ENCODE results near the gene TSGA10.
A peak's percentile ranks its signal among the peaks of the same experiment; 100 is the strongest.
"Not testable (repeated sequence)": the region's sequence is repeated elsewhere in the genome, so short reads cannot be mapped to it uniquely, and the experiment has no call there.

TSGA10 gene

GRCh38 chr2:99067871-99068625 lies 86.7 kb downstream of the TSGA10 start:
- no peak for DNase-seq

DNA sequence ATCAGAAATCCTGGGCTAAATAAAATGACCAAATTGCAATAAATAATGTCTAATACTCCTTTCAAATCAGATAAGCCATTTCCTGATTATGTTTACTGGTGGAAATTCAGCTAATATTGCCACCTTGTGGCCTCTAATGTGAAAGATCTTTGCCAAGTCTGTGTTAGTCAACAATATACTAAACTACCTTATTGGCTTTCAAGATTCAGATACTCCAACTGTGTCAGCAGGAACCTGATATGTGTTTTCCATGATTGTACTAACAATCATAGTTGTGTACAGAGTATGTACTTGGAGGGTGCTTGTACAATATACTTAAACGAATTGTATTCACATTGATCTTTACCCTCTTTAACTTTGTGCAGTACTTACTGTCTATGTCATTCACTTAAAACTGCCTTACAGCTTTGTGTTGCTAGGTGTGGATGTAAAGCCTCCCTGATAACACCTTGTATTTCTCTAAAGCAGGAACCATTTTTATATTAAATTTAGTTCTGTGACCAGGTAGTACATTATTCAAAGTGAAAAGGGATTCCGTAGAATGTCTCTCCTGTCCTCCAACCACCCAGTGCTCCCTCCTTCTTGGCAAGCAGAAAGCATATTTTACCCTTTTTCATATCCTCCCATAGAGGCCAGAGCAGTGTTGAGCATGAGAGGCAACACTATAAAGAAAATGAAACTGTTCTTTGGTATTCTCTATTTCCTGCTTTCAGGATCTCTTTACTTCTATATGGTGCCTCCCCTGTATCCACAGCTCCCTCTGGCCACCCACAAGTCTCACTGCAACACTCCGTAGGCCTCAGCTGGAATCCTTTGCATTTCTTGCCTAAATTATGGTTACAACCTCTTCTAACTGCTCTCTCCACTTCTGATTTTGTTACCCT lies 88.4 kb downstream of the TSGA10 start:
- DNase-seq = peak; percentile 64

- DNase-seq = not testable (repeated sequence)
Measured at GRCh38 chr2:99049187-99049586, 105.6 kb downstream of the TSGA10 start.

DNA sequence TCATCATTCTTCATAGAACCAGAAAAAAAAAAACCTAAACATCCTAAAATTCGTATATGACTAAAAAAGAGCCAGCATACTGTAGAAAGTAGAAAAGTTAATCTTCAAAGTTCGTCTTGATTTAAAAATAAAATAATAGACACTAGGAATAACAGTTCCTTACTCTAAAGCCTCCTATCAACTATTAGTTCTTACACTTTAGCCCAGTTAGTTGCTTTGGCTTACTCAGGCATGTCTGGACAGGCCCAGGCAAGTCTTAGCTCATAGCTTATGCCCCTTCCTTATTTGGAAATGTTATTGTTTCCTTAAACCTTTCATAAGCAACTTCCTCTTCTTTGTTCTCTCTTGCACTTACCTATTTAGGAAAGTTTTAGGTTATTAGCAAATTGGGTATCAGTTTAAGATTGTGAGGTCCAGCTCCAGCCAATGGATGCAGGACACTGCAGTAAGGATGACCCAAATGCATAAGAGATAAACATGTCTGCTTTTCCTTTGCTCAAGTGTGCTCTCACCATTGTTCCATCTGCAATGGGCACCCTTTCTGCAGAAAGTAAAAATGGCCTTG lies 113.9 kb downstream of the TSGA10 start:
- not testable (repeated sequence) for DNase-seq

DNA sequence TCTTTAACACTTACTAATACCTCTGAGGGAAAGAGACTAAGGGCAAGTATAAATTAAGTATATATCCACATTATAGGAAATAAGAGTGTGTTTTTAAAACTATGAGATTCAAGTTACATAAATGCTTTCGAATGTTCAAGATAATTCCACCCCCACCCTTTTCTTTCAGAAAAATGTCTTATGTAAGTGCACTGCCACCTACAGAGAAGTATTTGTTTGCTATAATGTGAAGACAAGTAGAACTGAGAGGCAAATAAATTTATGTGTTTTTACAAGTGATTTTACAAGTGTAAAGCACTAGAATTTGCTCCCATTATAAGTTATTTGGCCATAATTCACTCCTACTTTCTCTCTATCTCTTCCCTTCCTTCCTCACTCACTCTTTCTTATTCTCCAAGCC lies 118.8 kb downstream of the TSGA10 start:
- DNase-seq = no peak

- DNase-seq = peak; percentile 42
Measured at GRCh38 chr2:99032786-99033185, 122.0 kb downstream of the TSGA10 start.

- DNase-seq = peak; percentile 58
Measured at GRCh38 chr2:99032001-99032400, 122.7 kb downstream of the TSGA10 start.

DNA sequence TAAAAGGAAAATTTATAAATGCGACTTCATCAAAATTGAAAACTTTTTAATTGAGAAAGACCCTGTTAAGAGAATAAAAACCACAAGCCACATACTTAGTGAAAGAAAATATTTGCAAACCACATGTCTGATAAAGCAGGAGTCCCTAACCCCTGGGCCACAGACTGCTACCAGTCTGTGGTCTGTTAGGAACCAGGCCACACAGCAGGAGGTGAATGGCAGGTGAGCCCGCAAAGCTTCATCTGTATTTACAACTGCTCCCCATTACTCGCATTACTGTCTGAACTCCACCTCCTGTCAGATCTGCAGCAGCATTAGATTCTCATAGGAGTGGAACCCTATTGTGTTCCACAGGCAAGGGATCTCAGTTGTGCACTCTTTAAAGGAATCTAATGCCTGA lies 123.3 kb downstream of the TSGA10 start:
- DNase-seq = no peak

GRCh38 chr2:99028558-99028957 lies 126.2 kb downstream of the TSGA10 start:
- DNase-seq = no peak

- DNase-seq = no peak
Measured at GRCh38 chr2:99027856-99028255, 126.9 kb downstream of the TSGA10 start.

- no peak for DNase-seq
Measured at GRCh38 chr2:99000708-99001107, 154.0 kb downstream of the TSGA10 start.

- not testable (repeated sequence) for DNase-seq
Measured at GRCh38 chr2:98988695-98989094, 166.0 kb downstream of the TSGA10 start.

- peak; percentile 8 for DNase-seq
Measured at GRCh38 chr2:98985905-98986666, 168.7 kb downstream of the TSGA10 start.

GRCh38 chr2:98975611-98976010 lies 179.1 kb downstream of the TSGA10 start:
- no peak for DNase-seq

GRCh38 chr2:98972582-98973167 lies 182.1 kb downstream of the TSGA10 start:
- no peak for DNase-seq

DNA sequence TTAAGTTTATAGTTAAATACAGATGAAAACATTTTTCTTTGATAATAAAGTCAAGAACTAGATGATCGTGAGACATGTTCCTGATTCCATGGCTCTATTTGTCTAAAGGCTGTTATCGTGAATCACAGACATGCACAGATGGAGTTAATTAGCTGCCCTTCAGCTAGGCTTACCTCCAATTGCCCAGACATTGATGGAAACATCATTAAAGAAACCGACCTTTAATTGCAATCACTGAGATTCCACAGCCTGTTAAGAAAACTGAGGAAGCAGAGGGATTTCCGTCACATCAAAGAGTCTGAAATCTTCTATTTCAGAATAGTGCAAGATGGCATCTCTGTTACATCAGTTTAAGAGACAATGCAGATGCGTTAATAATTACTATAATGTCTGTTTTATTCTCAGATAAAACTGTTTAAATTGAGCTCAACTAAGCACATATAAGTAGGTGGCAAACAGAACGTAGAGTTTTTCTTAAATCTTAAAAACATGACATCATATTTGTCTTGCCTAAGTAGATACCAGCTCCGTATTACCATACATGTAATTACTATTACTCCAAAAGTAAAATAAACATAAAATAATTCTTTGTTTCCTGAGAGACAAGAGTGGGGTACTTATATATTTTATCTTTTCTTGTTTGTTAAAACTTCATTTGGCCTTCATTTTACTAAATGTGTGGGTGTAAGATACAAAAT lies 194.8 kb downstream of the TSGA10 start:
- no peak for DNase-seq

DNA sequence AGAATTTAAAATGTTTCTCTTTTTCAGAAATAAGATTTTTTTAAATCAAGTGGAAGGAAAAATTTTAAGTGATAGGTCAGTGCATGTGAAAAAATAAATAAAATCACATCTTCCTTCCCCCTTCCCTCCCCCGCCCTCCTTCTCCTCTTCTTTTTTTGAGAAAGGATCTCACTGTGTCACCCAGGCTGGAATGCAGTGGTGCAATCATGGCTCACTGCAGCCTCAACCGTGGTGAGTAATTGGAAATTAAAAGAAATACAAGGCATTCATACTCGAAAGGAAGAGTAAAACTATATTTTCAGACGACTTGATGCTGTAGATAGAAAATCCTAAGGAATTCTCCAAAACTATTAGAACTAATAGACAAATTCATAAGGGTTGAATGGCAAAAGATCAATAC lies 201.8 kb downstream of the TSGA10 start:
- no peak for DNase-seq

DNA sequence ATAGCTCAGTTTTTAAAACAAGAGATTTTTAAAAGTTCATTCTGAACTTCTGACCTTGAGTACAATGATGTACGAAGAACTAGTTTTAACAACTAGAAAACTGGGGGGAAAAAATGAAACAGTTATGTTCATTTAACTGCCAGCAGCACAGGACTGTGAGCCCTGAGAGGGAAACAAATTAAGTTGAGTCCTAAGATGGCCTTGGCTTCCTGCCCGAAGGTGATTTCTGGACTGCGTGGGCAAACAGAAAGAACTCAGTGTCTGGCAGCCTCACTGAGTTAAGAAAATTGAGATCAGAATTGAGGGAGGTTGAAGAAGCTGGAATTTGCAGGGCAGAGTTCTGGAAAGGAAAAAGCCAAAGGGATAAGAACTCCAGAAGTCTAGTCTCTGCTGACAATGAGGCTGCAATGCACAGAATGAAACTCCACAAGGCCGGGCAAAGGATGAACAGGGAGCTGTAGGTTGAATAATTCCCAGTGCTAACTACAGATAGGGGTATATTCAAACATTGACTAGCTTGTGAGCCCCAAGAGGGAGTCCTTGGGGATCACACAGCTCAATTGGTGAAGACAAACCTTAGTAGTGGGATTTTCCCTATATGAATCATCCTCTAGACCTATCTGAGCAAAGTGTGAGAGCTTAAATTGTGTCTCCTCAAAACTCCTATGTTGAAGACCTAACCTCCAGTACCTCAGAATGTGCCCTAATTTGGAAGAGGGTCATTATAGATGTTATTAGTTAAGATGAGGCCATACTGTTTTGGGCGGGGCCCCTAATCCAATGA lies 205.6 kb downstream of the TSGA10 start:
- DNase-seq = no peak

DNA sequence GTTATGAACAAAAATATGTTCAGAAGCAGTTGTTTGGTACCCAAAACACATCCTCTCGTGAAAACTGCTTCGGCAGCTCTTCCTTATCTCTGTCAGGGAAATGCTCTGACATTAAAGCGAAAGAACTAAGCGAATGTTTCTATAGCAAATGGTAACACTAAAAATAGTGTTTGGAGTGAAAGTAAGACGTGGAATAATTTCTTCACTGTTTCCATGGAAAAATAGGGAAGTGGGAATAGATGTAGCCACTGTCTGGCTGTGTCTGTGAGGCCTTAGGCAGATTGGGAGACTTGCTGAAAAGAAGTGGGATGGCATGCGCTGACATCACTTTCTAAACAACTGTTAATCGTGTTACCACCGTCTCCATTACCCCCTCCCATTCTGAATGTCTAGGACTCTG lies 207.2 kb downstream of the TSGA10 start:
- DNase-seq = no peak
